ENCODE measurements around the gene PARVA.

The PARVA gene

GRCh38 chr11:12460466-12460865 lies 83.1 kb downstream of the PARVA start:
- peak; percentile 26 to 50 for DNase-seq

- no peak for DNase-seq
These were observed 84.1 kb downstream of the PARVA start for GRCh38 chr11:12461516-12461915.

- DNase-seq = no peak
These were observed 86.9 kb downstream of the PARVA start for GRCh38 chr11:12464303-12464702.

GRCh38 chr11:12465332-12465731 lies 88.0 kb downstream of the PARVA start:
- DNase-seq = no peak

- DNase-seq = no peak
These were observed 90.2 kb downstream of the PARVA start for GRCh38 chr11:12467610-12468009.

GRCh38 chr11:12469451-12469850 lies 92.1 kb downstream of the PARVA start:
- DNase-seq = no peak

- DNase-seq = no peak
These were observed 92.9 kb downstream of the PARVA start for GRCh38 chr11:12470236-12470635.

- no peak for DNase-seq
These were observed 95.1 kb downstream of the PARVA start for GRCh38 chr11:12472401-12473005.

GRCh38 chr11:12473381-12473780 lies 96.0 kb downstream of the PARVA start:
- DNase-seq = no peak

GRCh38 chr11:12474871-12475270 lies 97.5 kb downstream of the PARVA start:
- DNase-seq = no peak

GRCh38 chr11:12478743-12479142 lies 101.4 kb downstream of the PARVA start:
- no peak for DNase-seq

GRCh38 chr11:12480401-12480800 lies 103.0 kb downstream of the PARVA start:
- no peak for DNase-seq

GRCh38 chr11:12482839-12483238 lies 105.5 kb downstream of the PARVA start:
- no peak for DNase-seq

GRCh38 chr11:12483604-12484003 lies 106.2 kb downstream of the PARVA start:
- DNase-seq = no peak

- DNase-seq = no peak
These were observed 108.0 kb downstream of the PARVA start for GRCh38 chr11:12485328-12485727.

GRCh38 chr11:12489246-12489772 lies 111.9 kb downstream of the PARVA start:
- DNase-seq = no peak

- no peak for DNase-seq
These were observed 117.3 kb downstream of the PARVA start for GRCh38 chr11:12494699-12495098.

GRCh38 chr11:12496181-12497025 lies 119.0 kb downstream of the PARVA start:
- no peak for DNase-seq

GRCh38 chr11:12497431-12497830 lies 120.1 kb downstream of the PARVA start:
- no peak for DNase-seq

GRCh38 chr11:12499071-12499470 lies 121.7 kb downstream of the PARVA start:
- no peak for DNase-seq

- DNase-seq = no peak
These were observed 124.7 kb downstream of the PARVA start for GRCh38 chr11:12502046-12502445.

- no peak for DNase-seq
These were observed 125.7 kb downstream of the PARVA start for GRCh38 chr11:12503039-12503484.

- DNase-seq = peak in 1 of 2 experiments; percentile 33
These were observed 126.5 kb downstream of the PARVA start for GRCh38 chr11:12503886-12504285.

- DNase-seq = no peak
These were observed 127.8 kb downstream of the PARVA start for GRCh38 chr11:12505183-12505582.

All from NCI-H187 (cell line).